ENCODE data around the gene CHST3.

CHST3 gene

GRCh38 chr10:72015841-72016240 lies 51.6 kb downstream of the CHST3 start:
- Histone ChIP-seq H3K27ac (ENCODE audit: low read depth, low read length) (no peak overlapping the region), H3K4me3 (ENCODE audit: low read depth in 1 of 5, low read length in 5 of 5) (no peak overlapping the region), H3K9me3 (ENCODE audit: control insufficient read depth in 5 of 5, low read length in 5 of 5) (no peaks in the 10 kb centered on the region), H3K9ac (ENCODE audit: low read length in 5 of 5) (peak overlapping the region in 1 of 5 donors; percentile 16), H3K27me3 (ENCODE audit: control insufficient read depth in 5 of 5, insufficient read depth in 4 of 5, low read length in 5 of 5) (no peaks in the 10 kb centered on the region), H3K4me1 (ENCODE audit: control insufficient read depth in 5 of 5, insufficient read depth in 5 of 5, low read length in 5 of 5) (peaks cover 13 to 63% (median 52%) of the 10 kb centered on the region in 5 donors), H3K36me3 (ENCODE audit: control insufficient read depth in 5 of 5, insufficient read depth in 5 of 5, low read length in 5 of 5) (peaks cover 0 to 8% (median 0%) of the 10 kb centered on the region in 5 donors)

GRCh38 chr10:72016608-72017300 lies 52.6 kb downstream of the CHST3 start:
- Histone ChIP-seq H3K9me3 (ENCODE audit: control insufficient read depth in 5 of 5, low read length in 5 of 5) (no peaks in the 10 kb centered on the region), H3K27ac (ENCODE audit: low read depth, low read length) (no peak overlapping the region), H3K9ac (ENCODE audit: low read length in 5 of 5) (no peak overlapping the region), H3K4me3 (ENCODE audit: low read depth in 1 of 5, low read length in 5 of 5) (peak overlapping the region in 1 of 5 donors; percentile 29), H3K27me3 (ENCODE audit: control insufficient read depth in 5 of 5, insufficient read depth in 4 of 5, low read length in 5 of 5) (no peaks in the 10 kb centered on the region), H3K36me3 (ENCODE audit: control insufficient read depth in 5 of 5, insufficient read depth in 5 of 5, low read length in 5 of 5) (peaks cover 0 to 2% (median 0%) of the 10 kb centered on the region in 5 donors), H3K4me1 (ENCODE audit: control insufficient read depth in 5 of 5, insufficient read depth in 5 of 5, low read length in 5 of 5) (peaks cover 12 to 61% (median 50%) of the 10 kb centered on the region in 5 donors)

GRCh38 chr10:72019085-72019876 lies 55.1 kb downstream of the CHST3 start:
- Histone ChIP-seq H3K4me3 (ENCODE audit: low read depth in 1 of 5, low read length in 5 of 5) (no peak overlapping the region), H3K9me3 (ENCODE audit: control insufficient read depth in 5 of 5, low read length in 5 of 5) (no peaks in the 10 kb centered on the region), H3K27ac (ENCODE audit: low read depth, low read length) (no peak overlapping the region), H3K36me3 (ENCODE audit: control insufficient read depth in 5 of 5, insufficient read depth in 5 of 5, low read length in 5 of 5) (no peaks in the 10 kb centered on the region), H3K9ac (ENCODE audit: low read length in 5 of 5) (no peak overlapping the region), H3K27me3 (ENCODE audit: control insufficient read depth in 5 of 5, insufficient read depth in 4 of 5, low read length in 5 of 5) (no peaks in the 10 kb centered on the region), H3K4me1 (ENCODE audit: control insufficient read depth in 5 of 5, insufficient read depth in 5 of 5, low read length in 5 of 5) (peaks cover 7 to 42% (median 36%) of the 10 kb centered on the region in 5 donors)

GRCh38 chr10:72020914-72021809 lies 57.0 kb downstream of the CHST3 start:
- no peak overlapping the region for H3K27ac ChIP-seq (ENCODE audit: low read depth, low read length)
- peaks cover 7 to 27% (median 20%) of the 10 kb centered on the region in 5 donors for H3K4me1 ChIP-seq (ENCODE audit: control insufficient read depth in 5 of 5, insufficient read depth in 5 of 5, low read length in 5 of 5)
- H3K9ac ChIP-seq (ENCODE audit: low read length in 5 of 5): no peak overlapping the region
- no peaks in the 10 kb centered on the region for H3K9me3 ChIP-seq (ENCODE audit: control insufficient read depth in 5 of 5, low read length in 5 of 5)
- H3K36me3 ChIP-seq (ENCODE audit: control insufficient read depth in 5 of 5, insufficient read depth in 5 of 5, low read length in 5 of 5): no peaks in the 10 kb centered on the region
- no peak overlapping the region for H3K4me3 ChIP-seq (ENCODE audit: low read depth in 1 of 5, low read length in 5 of 5)
- no peaks in the 10 kb centered on the region for H3K27me3 ChIP-seq (ENCODE audit: control insufficient read depth in 5 of 5, insufficient read depth in 4 of 5, low read length in 5 of 5)

- Histone ChIP-seq H3K9me3 (ENCODE audit: control insufficient read depth in 5 of 5, low read length in 5 of 5) (no peaks in the 10 kb centered on the region), H3K4me3 (ENCODE audit: low read depth in 1 of 5, low read length in 5 of 5) (no peak overlapping the region)
These were observed 58.0 kb downstream of the CHST3 start for GRCh38 chr10:72022228-72022627.

GRCh38 chr10:72024596-72024995 lies 60.4 kb downstream of the CHST3 start:
- no peaks in the 10 kb centered on the region for H3K36me3 ChIP-seq (ENCODE audit: control insufficient read depth in 5 of 5, insufficient read depth in 5 of 5, low read length in 5 of 5)
- no peak overlapping the region for H3K4me3 ChIP-seq (ENCODE audit: low read depth in 1 of 5, low read length in 5 of 5)
- H3K27ac ChIP-seq (ENCODE audit: low read depth, low read length): no peak overlapping the region
- H3K4me1 ChIP-seq (ENCODE audit: control insufficient read depth in 5 of 5, insufficient read depth in 5 of 5, low read length in 5 of 5): peaks cover 2 to 16% (median 12%) of the 10 kb centered on the region in 5 donors
- H3K27me3 ChIP-seq (ENCODE audit: control insufficient read depth in 5 of 5, insufficient read depth in 4 of 5, low read length in 5 of 5): no peaks in the 10 kb centered on the region
- H3K9ac ChIP-seq (ENCODE audit: low read length in 5 of 5): no peak overlapping the region
- H3K9me3 ChIP-seq (ENCODE audit: control insufficient read depth in 5 of 5, low read length in 5 of 5): no peaks in the 10 kb centered on the region

More at GRCh38 chr10:72022228-72022627, 58.0 kb downstream of the CHST3 start:
- no peaks in the 10 kb centered on the region for H3K36me3 ChIP-seq (ENCODE audit: control insufficient read depth in 5 of 5, insufficient read depth in 5 of 5, low read length in 5 of 5)
- H3K27me3 ChIP-seq (ENCODE audit: control insufficient read depth in 5 of 5, insufficient read depth in 4 of 5, low read length in 5 of 5): no peaks in the 10 kb centered on the region
- H3K4me1 ChIP-seq (ENCODE audit: control insufficient read depth in 5 of 5, insufficient read depth in 5 of 5, low read length in 5 of 5): peaks cover 4 to 25% (median 15%) of the 10 kb centered on the region in 5 donors
- H3K27ac ChIP-seq (ENCODE audit: low read depth, low read length): no peak overlapping the region
- H3K9ac ChIP-seq (ENCODE audit: low read length in 5 of 5): no peak overlapping the region

GRCh38 chr10:72025400-72025799 lies 61.2 kb downstream of the CHST3 start:
- Histone ChIP-seq H3K9me3 (ENCODE audit: control insufficient read depth in 5 of 5, low read length in 5 of 5) (no peaks in the 10 kb centered on the region), H3K4me1 (ENCODE audit: control insufficient read depth in 5 of 5, insufficient read depth in 5 of 5, low read length in 5 of 5) (peaks cover 2 to 18% (median 12%) of the 10 kb centered on the region in 5 donors), H3K27me3 (ENCODE audit: control insufficient read depth in 5 of 5, insufficient read depth in 4 of 5, low read length in 5 of 5) (no peaks in the 10 kb centered on the region), H3K36me3 (ENCODE audit: control insufficient read depth in 5 of 5, insufficient read depth in 5 of 5, low read length in 5 of 5) (no peaks in the 10 kb centered on the region), H3K4me3 (ENCODE audit: low read depth in 1 of 5, low read length in 5 of 5) (no peak overlapping the region), H3K27ac (ENCODE audit: low read depth, low read length) (no peak overlapping the region), H3K9ac (ENCODE audit: low read length in 5 of 5) (no peak overlapping the region)

GRCh38 chr10:72025832-72026231 lies 61.6 kb downstream of the CHST3 start:
- H3K9ac ChIP-seq (ENCODE audit: low read length in 5 of 5): no peak overlapping the region
- H3K36me3 ChIP-seq (ENCODE audit: control insufficient read depth in 5 of 5, insufficient read depth in 5 of 5, low read length in 5 of 5): no peaks in the 10 kb centered on the region
- H3K4me3 ChIP-seq (ENCODE audit: low read depth in 1 of 5, low read length in 5 of 5): no peak overlapping the region
- H3K27me3 ChIP-seq (ENCODE audit: control insufficient read depth in 5 of 5, insufficient read depth in 4 of 5, low read length in 5 of 5): no peaks in the 10 kb centered on the region
- no peaks in the 10 kb centered on the region for H3K9me3 ChIP-seq (ENCODE audit: control insufficient read depth in 5 of 5, low read length in 5 of 5)
- peaks cover 2 to 22% (median 16%) of the 10 kb centered on the region in 5 donors for H3K4me1 ChIP-seq (ENCODE audit: control insufficient read depth in 5 of 5, insufficient read depth in 5 of 5, low read length in 5 of 5)
- no peak overlapping the region for H3K27ac ChIP-seq (ENCODE audit: low read depth, low read length)

- Histone ChIP-seq H3K27me3 (ENCODE audit: control insufficient read depth in 5 of 5, insufficient read depth in 4 of 5, low read length in 5 of 5) (no peaks in the 10 kb centered on the region), H3K4me3 (ENCODE audit: low read depth in 1 of 5, low read length in 5 of 5) (no peak overlapping the region), H3K4me1 (ENCODE audit: control insufficient read depth in 5 of 5, insufficient read depth in 5 of 5, low read length in 5 of 5) (peaks cover 2 to 21% (median 16%) of the 10 kb centered on the region in 5 donors), H3K27ac (ENCODE audit: low read depth, low read length) (no peak overlapping the region), H3K9ac (ENCODE audit: low read length in 5 of 5) (no peak overlapping the region), H3K9me3 (ENCODE audit: control insufficient read depth in 5 of 5, low read length in 5 of 5) (no peaks in the 10 kb centered on the region), H3K36me3 (ENCODE audit: control insufficient read depth in 5 of 5, insufficient read depth in 5 of 5, low read length in 5 of 5) (no peaks in the 10 kb centered on the region)
These were observed 62.3 kb downstream of the CHST3 start for GRCh38 chr10:72026278-72027111.
